GM23338 (cell line): ENCODE results near the gene UNK. TPM values are rescaled to one million over a fixed set of nuclear protein-coding genes. Genes with fewer than 3 reads are reported as not detected.

Experiments used
- ATAC-seq: fragments of 200-7000 bp; cut with Tn5 transposase; 3 replicates; pipeline ENCODE4 v1.9.1; 2020
- DNase-seq: peaks from one replicate; pipeline ENCODE4 v3.0.0-alpha.2; 2015; ENCODE audit warnings: low spot score
- H2AFZ ChIP-seq: fragments of 200-600 bp; sonication (generic); 2 replicates; pipeline ENCODE4 v1.8.0; 2016; ENCODE audit warnings: antibody characterized with exemption, mild to moderate bottlenecking, moderate library complexity
- H3F3A ChIP-seq: fragments of 200-600 bp; sonication (generic); replicated peaks from 2 replicates; pipeline ENCODE4 v1.8.0; 2017; ENCODE audit warnings: antibody characterized with exemption, mixed run types, low read depth
- H3K27ac ChIP-seq: fragments of 200-600 bp; sonication (generic); 2 replicates; pipeline ENCODE4 v1.6.1; 2016; ENCODE audit warnings: low read depth
- H3K27me3 ChIP-seq: fragments of 200-600 bp; sonication (generic); 2 replicates; pipeline ENCODE4 v1.8.0; 2016; ENCODE audit warnings: mild to moderate bottlenecking, mixed run types, moderate library complexity; ENCODE audit not compliant: insufficient read depth
- H3K36me3 ChIP-seq: fragments of 200-600 bp; sonication (generic); 2 replicates; pipeline ENCODE4 v1.8.0; 2016; ENCODE audit warnings: mild to moderate bottlenecking; ENCODE audit not compliant: insufficient read depth
- H3K4me1 ChIP-seq: fragments of 200-600 bp; sonication (generic); 2 replicates; pipeline ENCODE4 v1.8.0; 2016; ENCODE audit warnings: mild to moderate bottlenecking, moderate library complexity; ENCODE audit not compliant: insufficient read depth
- H3K4me2 ChIP-seq: fragments of 200-600 bp; sonication (generic); 2 replicates; pipeline ENCODE4 v1.7.1; 2017; ENCODE audit warnings: mixed run types
- H3K4me3 ChIP-seq: fragments of 200-600 bp; sonication (generic); 2 replicates; pipeline ENCODE4 v1.6.1; 2016; ENCODE audit warnings: mixed run types
- H3K79me2 ChIP-seq: fragments of 200-600 bp; sonication (generic); replicated peaks from 2 replicates; pipeline ENCODE4 v1.8.0; 2017; ENCODE audit warnings: mild to moderate bottlenecking; ENCODE audit not compliant: insufficient read depth
- H3K9me2 ChIP-seq: fragments of 200-600 bp; sonication (generic); 2 replicates; pipeline ENCODE4 v1.8.0; 2017; ENCODE audit not compliant: insufficient read depth
- H4K20me1 ChIP-seq: fragments of 200-600 bp; sonication (generic); replicated peaks from 2 replicates; pipeline ENCODE4 v1.8.0; 2017; ENCODE audit warnings: mild to moderate bottlenecking; ENCODE audit not compliant: insufficient read depth
- H3K27ac Mint-ChIP-seq: 2 replicates; pipeline ENCODE4 v1.8.0; 2020; ENCODE audit warnings: inconsistent platforms, mild to moderate bottlenecking, moderate library complexity, mixed read lengths
- H3K27me3 Mint-ChIP-seq: 3 replicates; pipeline ENCODE4 v1.8.0; 2022; ENCODE audit warnings: low read depth, mild to moderate bottlenecking, moderate library complexity, mixed read lengths, inconsistent platforms; ENCODE audit not compliant: insufficient read depth, poor library complexity
- H3K36me3 Mint-ChIP-seq: 3 replicates; pipeline ENCODE4 v1.8.0; 2021; ENCODE audit warnings: low read depth, mild to moderate bottlenecking, inconsistent platforms, moderate library complexity, mixed read lengths
- H3K4me1 Mint-ChIP-seq: 3 replicates; pipeline ENCODE4 v1.8.0; 2020; ENCODE audit warnings: mild to moderate bottlenecking, inconsistent platforms, mixed read lengths
- H3K4me3 Mint-ChIP-seq: 3 replicates; pipeline ENCODE4 v1.8.0; 2021; ENCODE audit warnings: moderate library complexity, mild to moderate bottlenecking, inconsistent platforms, mixed read lengths
- H3K9me3 Mint-ChIP-seq: 3 replicates; pipeline ENCODE4 v1.8.0; 2020; ENCODE audit warnings: moderate library complexity, mild to moderate bottlenecking, inconsistent platforms, mixed read lengths
- CREB1 ChIP-seq: fragments of 250-450 bp; sonication (Bioruptor Pico); IDR thresholded peaks from 2 replicates; pipeline ENCODE4 v1.5.0; 2020; ENCODE audit warnings: low read depth, mild to moderate bottlenecking, moderate library complexity
- EZH2 ChIP-seq: fragments of 200-600 bp; sonication (generic); IDR thresholded peaks from one replicate; pipeline ENCODE4 v1.8.0; 2017; ENCODE audit warnings: antibody characterized with exemption, mild to moderate bottlenecking, low read depth; ENCODE audit not compliant: unreplicated experiment
- EZH2phosphoT487 ChIP-seq: fragments of 200-600 bp; sonication (generic); IDR thresholded peaks from one replicate; pipeline ENCODE4 v1.8.1; 2018; ENCODE audit warnings: antibody characterized with exemption; ENCODE audit not compliant: unreplicated experiment
- JUNB ChIP-seq: IDR thresholded peaks from one replicate; pipeline ENCODE4 v1.6.1; 2016; ENCODE audit warnings: antibody characterized with exemption; ENCODE audit not compliant: unreplicated experiment
- NANOG ChIP-seq: IDR thresholded peaks from 2 replicates; pipeline ENCODE4 v1.6.1; 2016; ENCODE audit warnings: antibody characterized with exemption, borderline replicate concordance
- REST ChIP-seq: IDR thresholded peaks from one replicate; pipeline ENCODE4 v1.6.1; 2018; ENCODE audit warnings: antibody characterized with exemption; ENCODE audit not compliant: unreplicated experiment
- STAT1 ChIP-seq: IDR thresholded peaks from one replicate; pipeline ENCODE4 v1.6.1; 2016; ENCODE audit warnings: antibody characterized with exemption; ENCODE audit not compliant: unreplicated experiment
- ZNF331 ChIP-seq: fragments of 250-450 bp; sonication (Bioruptor Pico); IDR thresholded peaks from 2 replicates; pipeline ENCODE4 v1.5.0; 2020; ENCODE audit warnings: low read depth, mild to moderate bottlenecking, moderate library complexity
- polyA plus RNA-seq: library from polyadenylated mRNA; unstranded; fragments of >200 nt; fragmentation: Nextera tagmentation; extraction: Ambion mirVana; gene quantifications from 2 replicates; pipeline ENCODE4 v1.2.1, GENCODE V29; 2016
- total RNA-seq: library from RNA; depleted of rRNA; stranded (reverse); fragments of >200 nt; shearing (Covaris generic); gene quantifications from 2 replicates; pipeline ENCODE4 v1.2.3, GENCODE V29; 2014
- TF ChIP-seq, protein P1 (sequence below): IDR thresholded peaks from 2 replicates; pipeline ENCODE4 v1.6.1; 2016; ENCODE audit warnings: antibody characterized with exemption
- TF ChIP-seq, protein P2 (sequence below), 2 experiments: fragments of 200-600 bp in 1 of 2; sonication (generic) in 1 of 2; conservative IDR thresholded peaks; 2 replicates each; pipeline versions ENCODE4 v1.5.1 to v1.6.1; 2016 to 2017; ENCODE audit warnings: antibody characterized with exemption in 2 of 2, low read depth in 2 of 2, mild to moderate bottlenecking in 2 of 2, moderate library complexity in 1 of 2

The UNK gene
- total and polyA plus RNA-seq, 2 experiments from 2014 or later, result 21.8 to 65.2 TPM

GRCh38 chr17:75835654-75835987, 51.0 kb downstream of the UNK start:
- Histone ChIP-seq H3K36me3 (no peaks in the 10 kb centered on the region), H3K27me3 (no peaks in the 10 kb centered on the region), H3K27ac (no peak overlapping the region), H3K9me2 (no peaks in the 10 kb centered on the region), H3K4me3 (peak overlapping the region; percentile 26; the same call in 1 of the 2 replicates), H2AFZ (peak overlapping the region; percentile 76), H3K4me2 (no peak overlapping the region; the same call in 1 of the 2 replicates), H3K4me1 (peaks cover 29% of the 10 kb centered on the region), H3F3A (peaks cover 19% of the 10 kb centered on the region), H3K79me2 (no peaks in the 10 kb centered on the region), H4K20me1 (no peaks in the 10 kb centered on the region)
- Mint-ChIP-seq H3K4me3 (no peak overlapping the region), H3K36me3 (no peaks in the 10 kb centered on the region; the same call in 2 of the 3 replicates), H3K27me3 (peaks cover 10% of the 10 kb centered on the region), H3K4me1 (peaks cover 30% of the 10 kb centered on the region), H3K27ac (no peak overlapping the region), H3K9me3 (peaks cover 3% of the 10 kb centered on the region; the same call in 1 of the 3 replicates)
- DNase-seq (no peak), ATAC-seq (peak; percentile 2; the same call in 2 of the 3 replicates)
- TF ChIP-seq, protein P1, sequence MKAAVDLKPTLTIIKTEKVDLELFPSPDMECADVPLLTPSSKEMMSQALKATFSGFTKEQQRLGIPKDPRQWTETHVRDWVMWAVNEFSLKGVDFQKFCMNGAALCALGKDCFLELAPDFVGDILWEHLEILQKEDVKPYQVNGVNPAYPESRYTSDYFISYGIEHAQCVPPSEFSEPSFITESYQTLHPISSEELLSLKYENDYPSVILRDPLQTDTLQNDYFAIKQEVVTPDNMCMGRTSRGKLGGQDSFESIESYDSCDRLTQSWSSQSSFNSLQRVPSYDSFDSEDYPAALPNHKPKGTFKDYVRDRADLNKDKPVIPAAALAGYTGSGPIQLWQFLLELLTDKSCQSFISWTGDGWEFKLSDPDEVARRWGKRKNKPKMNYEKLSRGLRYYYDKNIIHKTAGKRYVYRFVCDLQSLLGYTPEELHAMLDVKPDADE, result no peak
- TF ChIP-seq NANOG (no peak), REST (no peak), EZH2phosphoT487 (no peak), EZH2 (no peak), CREB1 (CRISPR knock-in tag) (no peak), ZNF331 (CRISPR knock-in tag) (no peak), JUNB (no peak)

DNA sequence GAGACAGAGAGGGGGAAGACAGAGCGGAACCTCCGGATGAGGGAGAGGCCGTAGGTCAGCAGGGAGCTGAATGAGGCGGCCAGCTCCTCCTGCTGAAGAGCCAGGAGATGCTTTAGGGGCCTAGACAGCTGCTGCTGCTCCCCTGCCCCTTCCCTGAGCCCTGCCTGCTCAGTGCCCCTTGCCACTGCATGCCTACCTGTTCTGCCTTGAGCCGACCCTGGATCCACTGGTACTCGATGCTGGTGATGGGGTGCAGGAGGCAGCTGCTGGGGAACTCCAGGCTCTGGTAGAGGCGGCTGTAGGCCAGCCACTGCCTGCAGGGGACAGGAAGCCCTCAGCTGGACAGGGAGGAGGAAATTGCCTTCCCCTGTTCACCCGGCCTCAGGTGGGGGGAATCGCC, 52.0 kb downstream of the UNK start:
- Mint-ChIP-seq H3K4me3 (no peak overlapping the region), H3K4me1 (peaks cover 24% of the 10 kb centered on the region)
- TF ChIP-seq STAT1 (no peak), CREB1 (CRISPR knock-in tag) (no peak)
- TF ChIP-seq, protein P2, sequence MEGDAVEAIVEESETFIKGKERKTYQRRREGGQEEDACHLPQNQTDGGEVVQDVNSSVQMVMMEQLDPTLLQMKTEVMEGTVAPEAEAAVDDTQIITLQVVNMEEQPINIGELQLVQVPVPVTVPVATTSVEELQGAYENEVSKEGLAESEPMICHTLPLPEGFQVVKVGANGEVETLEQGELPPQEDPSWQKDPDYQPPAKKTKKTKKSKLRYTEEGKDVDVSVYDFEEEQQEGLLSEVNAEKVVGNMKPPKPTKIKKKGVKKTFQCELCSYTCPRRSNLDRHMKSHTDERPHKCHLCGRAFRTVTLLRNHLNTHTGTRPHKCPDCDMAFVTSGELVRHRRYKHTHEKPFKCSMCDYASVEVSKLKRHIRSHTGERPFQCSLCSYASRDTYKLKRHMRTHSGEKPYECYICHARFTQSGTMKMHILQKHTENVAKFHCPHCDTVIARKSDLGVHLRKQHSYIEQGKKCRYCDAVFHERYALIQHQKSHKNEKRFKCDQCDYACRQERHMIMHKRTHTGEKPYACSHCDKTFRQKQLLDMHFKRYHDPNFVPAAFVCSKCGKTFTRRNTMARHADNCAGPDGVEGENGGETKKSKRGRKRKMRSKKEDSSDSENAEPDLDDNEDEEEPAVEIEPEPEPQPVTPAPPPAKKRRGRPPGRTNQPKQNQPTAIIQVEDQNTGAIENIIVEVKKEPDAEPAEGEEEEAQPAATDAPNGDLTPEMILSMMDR (conservative IDR thresholded peaks at IDR 0.05; ENCODE audit: low read depth in 2 of 2), result no peak

More for the DNA sequence above, 52.0 kb downstream of the UNK start:
- Histone ChIP-seq H3K36me3 (no peaks in the 10 kb centered on the region), H3K9me2 (no peaks in the 10 kb centered on the region), H3K79me2 (no peaks in the 10 kb centered on the region), H4K20me1 (no peaks in the 10 kb centered on the region), H3K4me1 (peaks cover 21% of the 10 kb centered on the region), H3K4me2 (no peak overlapping the region), H3K4me3 (no peak overlapping the region), H2AFZ (no peak overlapping the region), H3K27ac (no peak overlapping the region), H3F3A (peaks cover 14% of the 10 kb centered on the region), H3K27me3 (no peaks in the 10 kb centered on the region)
- no peak for DNase-seq
- peaks cover 3% of the 10 kb centered on the region; the same call in 1 of the 3 replicates for H3K9me3 Mint-ChIP-seq
- H3K36me3 Mint-ChIP-seq, result no peaks in the 10 kb centered on the region; the same call in 2 of the 3 replicates
- peaks cover 10% of the 10 kb centered on the region for H3K27me3 Mint-ChIP-seq
- H3K27ac Mint-ChIP-seq, result peak overlapping the region; percentile 75; the same call in 1 of the 2 replicates
- ATAC-seq, result no peak
